CD4-positive, alpha-beta T cell treated with Interleukin-6 for 4 hours (primary cell): ENCODE measurements around the gene XXYLT1.
"Not testable (repeated sequence)": the region's sequence is repeated elsewhere in the genome, so short reads cannot be mapped to it uniquely, and the experiment has no call there.

Experiments used
- DNase-seq: peaks from one replicate; pipeline ENCODE4 v3.0.0-alpha.2; 2020; ENCODE audit warnings: mixed read lengths

The XXYLT1 gene

DNA sequence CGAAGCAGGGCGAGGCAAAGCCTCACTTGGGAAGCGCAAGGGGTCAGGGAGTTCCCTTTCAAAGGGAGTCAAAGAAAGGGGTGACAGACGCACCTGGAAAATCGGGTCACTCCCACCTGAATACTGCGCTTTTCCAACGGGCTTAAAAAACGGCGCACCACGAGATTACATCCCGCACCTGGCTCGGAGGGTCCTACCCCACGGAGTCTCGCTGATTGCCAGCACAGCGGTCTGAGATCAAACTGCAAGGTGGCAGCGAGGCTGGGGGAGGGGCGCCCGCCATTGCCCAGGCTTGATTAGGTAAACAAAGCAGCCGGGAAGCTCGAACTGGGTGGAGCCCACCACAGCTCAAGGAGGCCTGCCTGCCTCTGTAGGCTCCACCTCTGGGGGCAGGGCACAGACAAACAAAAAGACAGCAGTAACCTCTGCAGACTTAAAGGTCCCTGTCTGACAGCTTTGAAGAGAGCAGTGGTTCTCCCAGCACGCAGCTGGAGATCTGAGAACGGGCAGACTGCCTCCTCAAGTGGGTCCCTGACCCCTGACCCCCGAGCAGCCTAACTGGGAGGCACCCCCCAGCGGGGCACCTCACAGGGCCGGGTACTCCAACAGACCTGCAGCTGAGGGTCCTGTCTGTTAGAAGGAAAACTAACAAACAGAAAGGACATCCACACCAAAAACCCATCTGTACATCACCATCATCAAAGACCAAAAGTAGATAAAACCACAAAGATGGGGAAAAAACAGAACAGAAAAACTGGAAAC, 182.9 kb downstream of the XXYLT1 start:
- DNase-seq = not testable (repeated sequence)

DNA sequence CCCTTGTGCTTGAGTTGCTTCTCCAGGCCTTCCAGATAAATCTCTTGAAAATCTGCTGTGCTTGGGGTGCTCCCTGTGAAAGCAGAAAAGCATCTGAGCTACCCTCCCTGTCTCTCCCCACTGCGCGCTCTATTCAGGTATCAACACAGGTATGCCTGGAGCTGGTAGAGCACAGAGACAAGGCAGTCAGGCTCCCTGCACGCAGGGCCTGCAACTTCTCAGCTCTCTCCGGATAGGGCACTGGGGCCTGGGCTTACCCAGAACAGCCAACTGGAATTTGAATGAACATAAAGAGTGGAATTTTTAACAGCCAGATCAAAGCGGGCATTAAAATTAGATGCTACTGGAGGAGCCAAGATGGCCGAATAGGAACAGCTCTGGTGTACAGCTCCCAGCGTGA, 183.6 kb downstream of the XXYLT1 start:
- no peak for DNase-seq

DNA sequence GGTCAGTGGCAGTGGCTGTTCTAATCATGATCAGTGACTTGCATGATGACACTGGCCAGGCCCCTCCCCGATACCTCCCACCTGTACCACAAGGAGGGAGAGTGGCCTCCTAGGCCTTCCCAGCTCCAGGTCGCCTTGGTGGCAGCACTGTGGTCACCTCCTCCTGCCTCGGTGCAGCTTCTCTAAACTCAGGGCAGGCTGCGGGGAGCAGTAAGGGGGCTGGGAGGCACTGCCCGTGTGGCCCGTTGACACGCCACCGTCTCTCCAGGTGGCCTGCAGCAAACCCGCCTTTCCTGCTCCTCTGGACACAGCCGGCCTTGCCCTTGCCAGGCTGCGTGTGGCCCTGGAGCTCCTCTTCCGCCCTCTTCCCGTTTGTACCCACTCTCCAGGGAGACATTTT, 184.1 kb downstream of the XXYLT1 start:
- no peak for DNase-seq

DNA sequence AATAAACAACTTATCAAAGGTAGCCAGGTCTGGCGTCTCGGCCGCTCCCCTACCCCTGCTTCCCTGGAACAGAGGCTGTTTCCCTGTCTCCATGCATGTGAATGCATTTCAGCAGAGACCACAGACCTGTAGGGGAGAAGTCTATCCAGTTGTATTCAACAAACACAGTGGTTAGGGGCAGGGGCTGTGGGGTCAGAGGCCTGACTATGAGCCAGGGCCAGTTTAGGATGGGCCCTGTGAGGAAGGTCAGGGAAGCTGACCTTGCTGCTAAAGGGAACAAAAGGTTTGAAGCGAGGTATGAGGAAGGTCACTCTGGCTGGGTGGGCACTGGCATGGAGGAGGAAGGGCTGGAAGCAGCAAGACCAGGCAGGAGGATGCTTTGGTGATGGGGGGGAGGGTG, 184.6 kb downstream of the XXYLT1 start:
- no peak for DNase-seq

DNA sequence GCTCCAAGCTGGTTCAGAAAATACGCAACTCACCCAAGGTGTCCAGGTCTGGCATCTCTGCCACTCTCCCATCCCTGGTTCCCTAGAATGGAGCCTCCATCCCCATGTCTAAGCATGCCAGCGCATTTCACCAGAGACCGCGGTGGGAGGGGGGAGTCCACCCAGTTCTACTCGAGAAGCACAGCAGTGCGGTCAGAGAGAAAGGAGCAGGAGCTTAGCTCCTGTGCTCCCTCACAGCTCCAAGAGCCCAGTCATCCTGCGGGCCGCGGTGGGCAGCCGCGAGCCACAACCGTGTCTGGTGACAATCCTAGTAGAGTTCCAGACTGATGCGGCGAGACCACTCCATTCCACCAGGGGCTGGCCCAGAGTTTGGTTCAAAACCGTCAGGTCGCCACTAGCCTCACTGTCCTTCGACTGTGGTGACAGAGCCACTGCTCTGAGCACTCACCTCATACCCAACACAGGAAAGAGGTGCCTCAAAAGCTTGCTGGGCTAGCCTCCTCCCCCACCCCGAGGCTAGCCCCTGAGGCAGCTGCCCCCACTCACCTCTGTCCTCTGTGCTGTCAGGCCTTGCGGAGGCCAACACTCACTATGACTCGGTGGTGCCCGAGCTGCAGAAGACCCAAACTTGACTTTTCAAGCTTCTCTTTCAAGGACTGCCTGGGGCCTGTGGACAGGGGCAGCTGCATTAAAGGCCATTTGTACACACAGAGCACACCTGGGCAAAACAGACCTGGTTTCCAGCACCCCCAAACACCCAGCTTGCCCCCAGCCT, 185.4 kb downstream of the XXYLT1 start:
- no peak for DNase-seq

DNA sequence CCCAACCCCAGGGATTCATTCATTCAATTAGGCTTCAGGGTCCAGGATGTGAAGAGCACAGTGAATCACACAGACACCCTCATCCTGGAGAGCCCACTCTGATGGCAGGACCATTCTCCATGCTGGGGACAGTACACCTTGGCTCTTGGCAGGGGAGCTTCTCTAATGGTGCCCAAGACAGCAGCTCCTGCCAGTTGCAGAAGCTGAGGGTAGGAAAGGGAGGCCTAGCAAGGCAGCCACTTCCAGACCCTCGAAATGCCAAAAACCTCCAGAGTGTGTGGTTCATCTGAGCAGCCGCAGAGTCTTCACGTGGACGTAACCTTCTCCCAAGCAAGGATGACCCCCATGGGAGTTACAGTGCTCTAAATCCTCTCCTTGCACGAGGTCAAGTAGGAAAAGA, 186.2 kb downstream of the XXYLT1 start:
- DNase-seq = no peak

DNA sequence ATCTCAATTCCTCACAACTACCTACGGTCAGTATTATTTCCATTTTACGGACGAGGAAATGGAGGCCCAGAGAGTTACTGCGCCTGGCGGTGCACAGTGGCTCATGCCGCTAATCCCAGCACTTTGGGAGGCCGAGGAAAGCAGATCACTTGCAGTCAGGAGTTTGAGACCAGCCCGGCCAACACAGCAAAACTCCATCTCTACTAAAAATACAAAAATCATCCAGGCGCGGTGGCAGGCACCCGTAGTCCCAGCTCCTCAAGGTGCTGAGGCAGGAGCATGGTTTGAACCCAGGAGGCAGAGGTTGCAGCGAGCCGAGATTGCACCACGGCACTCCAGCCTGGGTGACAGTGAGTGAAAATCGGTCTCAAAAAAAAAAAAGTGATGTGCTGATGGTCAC, 187.3 kb downstream of the XXYLT1 start:
- DNase-seq = no peak

DNA sequence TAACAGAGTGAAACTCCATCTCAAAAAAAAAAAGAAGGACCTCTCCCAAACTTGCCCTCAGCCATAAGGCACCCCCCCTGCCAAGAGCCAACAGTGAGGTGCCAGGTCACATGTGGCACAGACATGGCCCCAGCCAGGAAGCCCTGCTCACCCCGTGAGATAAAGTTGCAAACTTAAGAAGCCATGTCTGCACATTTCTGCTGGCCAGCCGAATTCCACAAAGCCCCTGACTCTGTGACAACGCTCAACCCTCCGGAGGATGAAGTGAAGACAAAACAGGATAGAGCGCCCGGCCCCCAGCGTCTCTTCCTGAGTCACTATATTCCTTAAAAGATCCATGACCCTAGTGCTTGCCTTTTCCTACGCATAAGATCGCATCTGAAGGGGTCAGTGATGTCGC, 188.1 kb downstream of the XXYLT1 start:
- DNase-seq = no peak

DNA sequence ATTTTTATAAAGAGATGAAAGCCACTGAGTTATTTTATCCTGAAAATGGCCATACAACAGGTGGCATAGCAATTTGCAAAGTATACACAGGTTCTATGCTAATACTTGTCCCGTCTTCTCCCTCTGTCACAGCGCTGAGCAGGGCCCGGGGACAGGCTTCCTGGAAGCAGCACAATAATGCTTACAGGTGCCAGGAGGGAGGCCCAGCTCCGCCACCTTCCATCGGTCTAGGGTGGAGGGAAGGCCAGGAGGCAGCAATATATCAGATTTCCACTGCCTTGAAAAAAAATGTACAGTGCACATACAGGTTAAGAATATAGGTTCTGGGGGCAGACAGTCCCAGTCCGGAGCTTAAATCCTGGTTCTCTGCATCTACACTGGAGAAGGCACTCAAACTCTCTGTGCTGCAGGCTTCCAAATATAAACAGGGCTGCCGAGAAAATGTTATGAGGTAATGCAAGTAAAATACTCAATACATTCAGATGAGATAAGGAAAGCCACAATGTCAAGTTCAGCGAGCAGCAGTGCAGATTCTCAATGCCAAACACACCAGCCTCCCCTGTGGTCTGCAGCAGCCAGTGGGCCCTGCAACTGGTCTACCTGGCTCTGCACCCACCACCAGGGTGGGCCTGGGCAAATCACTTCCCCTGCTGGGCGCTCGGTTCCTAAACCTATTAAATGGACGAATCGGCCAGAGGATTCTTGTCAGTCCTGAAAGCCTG, 189.6 kb downstream of the XXYLT1 start:
- no peak for DNase-seq

DNA sequence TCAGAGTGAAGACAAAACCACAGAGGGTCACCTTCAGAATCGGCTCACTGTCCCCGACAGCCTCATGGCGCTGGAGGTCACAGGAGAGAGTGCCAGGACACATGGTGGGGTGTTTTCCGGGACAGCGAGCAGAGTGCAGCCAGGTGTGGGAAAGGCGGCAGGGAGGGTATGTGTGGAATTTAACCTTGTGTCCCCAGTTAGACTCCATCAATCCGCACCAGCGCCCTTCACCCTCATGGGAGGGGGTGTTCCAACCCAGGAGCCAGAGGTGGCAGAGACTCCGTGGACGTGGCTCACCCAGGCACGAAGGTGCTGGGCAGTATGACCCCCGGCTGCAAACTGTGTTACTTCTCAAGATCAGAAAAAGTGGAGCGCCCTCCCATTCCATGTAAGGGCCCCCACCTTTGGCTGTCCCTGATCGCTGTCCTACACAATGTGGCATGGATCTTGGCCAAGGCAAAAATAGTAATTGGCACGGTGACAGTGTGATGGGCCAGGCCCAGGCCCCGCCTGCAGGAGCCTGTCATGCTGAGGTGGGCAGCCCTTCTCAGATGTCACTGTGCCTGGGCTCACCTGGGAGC, 190.3 kb downstream of the XXYLT1 start:
- DNase-seq = no peak

DNA sequence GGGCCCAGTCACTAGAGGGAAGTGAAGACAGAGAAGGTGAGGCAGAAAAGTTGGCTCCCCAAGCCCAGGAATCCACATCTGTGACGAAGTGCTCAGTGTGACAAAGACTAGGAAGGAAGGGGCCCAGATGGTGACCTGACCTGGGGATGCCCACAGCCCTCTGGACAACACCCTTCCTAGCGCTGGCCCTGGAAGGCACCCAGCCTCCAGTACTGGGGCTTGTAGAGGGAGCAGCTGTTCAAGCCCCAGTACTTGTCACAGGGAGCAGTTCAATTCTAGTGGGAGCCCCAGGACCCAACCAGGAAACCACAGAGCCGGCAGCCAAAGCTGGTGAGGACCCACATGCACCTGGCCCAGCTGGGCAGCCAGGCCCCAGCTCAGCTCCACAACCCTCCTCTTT, 190.8 kb downstream of the XXYLT1 start:
- DNase-seq = no peak

DNA sequence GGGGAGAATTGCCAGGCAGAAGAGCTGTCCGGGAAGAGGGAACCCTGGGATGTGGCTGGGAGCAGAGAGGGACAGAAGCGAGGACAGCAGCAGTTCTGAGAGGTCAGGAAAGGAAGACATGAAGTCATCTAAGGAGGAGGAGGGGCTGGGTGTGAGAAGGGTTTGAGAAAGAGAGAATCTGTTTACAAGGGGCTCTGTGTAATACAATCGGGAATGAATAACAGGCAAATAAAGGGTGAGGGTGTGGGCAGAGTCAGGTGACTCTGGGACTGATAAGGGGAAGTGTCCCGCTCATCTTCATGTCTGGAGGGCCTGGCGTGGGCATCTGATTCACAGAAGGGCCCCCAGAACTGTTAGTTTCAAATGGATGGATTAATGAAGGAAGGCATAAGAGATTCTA, 191.3 kb downstream of the XXYLT1 start:
- no peak for DNase-seq

DNA sequence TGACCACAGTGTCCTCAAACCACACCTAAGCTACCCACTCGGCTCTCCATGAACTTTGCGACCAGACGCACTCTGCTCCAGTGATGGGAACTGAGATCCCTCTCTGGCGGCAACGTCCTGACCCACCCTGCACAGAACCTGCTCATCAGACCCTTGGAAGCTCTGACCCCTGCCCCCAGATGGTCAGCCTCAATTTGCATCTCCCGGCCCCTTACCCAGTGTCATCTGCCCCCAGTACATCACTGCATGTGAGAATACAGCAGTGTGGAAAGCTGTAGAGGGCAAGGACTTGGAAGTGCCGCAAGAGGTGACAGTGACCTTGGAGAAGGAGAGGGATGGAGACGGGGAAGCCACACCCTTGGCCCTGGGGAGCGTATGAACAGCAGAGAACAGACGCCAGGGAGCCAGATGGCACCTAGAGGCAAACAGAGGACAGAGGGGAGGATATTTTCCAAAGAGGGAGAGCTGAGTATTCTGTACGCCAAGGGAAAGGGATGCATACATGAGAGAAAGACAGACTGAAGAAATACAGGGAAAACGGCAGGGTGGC, 192.0 kb downstream of the XXYLT1 start:
- no peak for DNase-seq

DNA sequence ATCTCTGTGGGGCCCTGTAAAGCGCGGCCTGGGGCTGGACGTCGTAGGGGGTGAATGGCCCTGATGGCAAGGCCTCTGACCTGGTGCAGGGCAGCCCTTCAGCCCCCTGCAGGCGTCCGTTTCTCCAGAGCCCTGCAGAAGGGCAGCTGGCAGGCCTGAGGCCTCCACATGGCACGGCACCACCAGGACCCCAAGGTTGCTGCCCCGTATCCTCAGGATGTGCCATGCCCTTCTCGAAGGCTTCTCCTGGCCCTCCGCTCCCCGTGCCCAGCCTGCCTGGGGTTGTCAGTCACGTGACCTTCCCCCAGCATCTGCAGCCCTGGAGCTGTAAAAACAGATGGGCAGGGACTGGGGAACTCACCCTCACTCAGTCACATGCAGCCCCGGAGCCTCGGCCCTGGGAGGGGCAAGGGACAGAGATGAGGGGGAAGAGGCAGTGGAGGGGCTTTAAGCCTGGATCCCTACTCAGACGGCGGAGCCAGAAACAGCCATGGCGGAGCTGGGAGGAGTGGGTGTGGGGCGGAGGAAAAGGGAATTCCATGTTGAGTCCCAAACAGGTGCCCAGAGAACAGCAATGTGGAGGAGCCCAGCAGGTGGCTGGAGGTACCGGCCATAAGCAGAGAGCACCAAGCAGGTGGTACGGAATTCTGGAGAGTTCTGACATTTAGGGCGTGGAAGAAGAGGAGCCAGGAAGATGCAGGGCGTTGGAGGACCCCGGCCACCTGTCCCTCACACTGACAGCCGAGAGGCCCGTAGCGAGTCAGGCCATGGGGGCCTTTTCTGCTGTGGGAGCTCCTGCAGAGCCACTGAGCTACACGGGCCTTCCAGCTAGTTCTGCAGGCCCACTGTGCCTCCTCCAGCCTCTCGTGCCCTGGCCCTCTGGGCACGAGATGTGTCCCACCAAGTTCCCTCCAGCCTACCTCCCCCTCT, 193.1 kb downstream of the XXYLT1 start:
- DNase-seq = no peak

DNA sequence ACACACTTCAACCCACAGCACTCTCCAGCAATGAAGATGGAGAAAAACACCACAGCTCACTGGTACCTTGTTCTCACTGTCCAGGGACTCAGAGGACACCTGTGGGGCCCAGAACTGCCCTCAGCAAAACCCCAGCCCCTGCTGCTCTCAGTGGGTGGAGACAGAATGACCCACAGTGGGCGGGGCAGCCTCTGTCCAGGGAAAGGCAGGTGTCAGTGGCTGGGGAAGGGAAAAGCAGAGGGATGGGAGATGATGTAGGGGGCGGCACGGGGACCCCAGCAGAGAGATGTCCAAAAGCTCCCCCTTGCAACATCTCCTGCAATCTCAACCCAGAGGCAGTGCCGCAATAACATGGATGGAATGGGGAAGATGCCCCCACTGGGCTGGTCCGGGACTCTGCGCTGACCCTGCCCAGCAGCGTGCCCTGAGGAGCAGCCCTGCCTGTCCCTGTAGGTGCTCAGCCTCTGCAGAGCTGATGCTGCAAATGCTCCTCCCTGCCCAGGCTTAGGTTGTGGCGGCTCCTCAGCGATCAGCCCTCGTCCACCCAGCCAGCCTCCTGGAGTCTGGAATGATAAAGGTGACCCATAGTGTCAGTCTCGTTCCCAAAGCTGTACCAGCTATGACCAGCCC, 193.9 kb downstream of the XXYLT1 start:
- DNase-seq = no peak

DNA sequence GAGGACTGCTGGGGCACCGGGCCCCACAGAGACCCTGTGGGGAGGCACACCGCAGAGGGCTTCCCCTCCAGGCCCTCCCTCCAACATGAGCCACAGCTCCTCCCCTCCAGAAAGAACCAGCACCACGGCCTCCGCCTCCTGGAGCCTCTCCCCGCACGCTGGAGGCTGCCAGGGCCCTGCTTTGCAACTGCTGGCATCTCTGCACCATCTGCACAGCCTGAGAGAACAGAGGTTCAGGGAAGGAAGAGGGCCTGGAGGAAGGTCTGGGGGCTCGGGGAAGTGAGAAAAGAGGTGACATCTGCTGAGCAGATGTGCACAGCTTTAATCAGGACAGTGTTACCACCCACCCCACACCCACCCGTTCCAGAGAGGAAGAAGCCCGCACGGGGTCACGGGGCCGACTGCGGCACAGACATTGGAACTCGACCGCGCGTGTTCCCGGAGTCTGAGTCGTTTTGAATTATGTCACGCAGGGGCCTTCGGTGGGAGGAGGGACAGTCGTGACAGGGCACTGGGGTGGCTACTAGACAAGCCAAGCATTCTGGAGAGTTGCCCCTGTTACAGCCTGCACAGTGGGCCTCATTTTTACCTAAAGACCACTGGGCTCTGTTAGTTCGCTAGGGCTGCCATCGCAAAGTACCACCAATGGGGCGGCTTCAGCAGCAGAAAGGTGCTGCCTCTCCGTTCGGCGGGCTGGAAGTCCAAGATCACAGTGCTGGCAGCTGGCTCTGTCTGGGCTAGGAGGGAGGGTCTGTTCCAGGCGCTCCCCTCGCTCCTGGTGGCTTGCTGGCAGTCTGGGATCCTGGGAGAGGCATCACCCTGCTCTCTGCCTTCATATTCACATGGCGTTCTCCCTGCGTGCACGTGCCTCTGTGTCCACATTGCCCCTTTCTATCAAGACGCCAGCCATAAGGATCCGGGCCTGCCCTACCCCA, 194.8 kb downstream of the XXYLT1 start:
- no peak for DNase-seq

DNA sequence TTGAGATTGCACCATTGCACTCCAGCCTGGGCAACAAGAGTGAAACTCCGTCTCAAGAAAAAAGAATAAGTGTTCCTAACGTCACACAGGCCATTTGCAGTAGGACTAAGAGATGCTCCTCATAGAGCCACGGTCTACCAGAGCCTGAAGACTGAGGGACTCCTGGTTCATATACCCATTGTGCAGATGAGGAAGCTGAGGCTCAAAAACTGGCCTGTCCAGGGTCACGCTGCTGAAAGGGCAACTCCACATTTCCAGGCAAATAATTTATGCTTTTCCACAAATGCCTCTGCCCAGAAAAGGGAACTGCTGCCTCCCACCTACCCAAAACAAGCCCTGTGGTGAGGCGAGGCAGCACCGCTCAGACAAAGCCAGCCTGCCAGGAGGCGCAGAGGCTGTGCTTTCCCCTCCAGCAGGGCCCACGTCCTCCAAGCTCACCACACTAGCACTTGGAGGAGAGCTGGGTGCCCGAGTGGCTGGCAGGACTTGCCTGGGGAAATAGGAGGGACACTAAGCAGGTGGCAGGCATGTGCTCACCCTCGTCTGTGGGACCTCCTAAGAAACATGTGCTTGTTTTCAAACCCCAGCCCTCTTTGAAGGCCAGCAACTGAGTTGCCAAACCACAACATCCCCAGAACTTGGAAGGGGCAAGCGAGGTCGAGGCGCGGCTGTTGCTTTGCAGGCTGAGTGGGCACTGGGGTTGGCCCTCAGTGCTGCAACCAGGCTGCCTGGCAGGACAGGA, 195.6 kb downstream of the XXYLT1 start:
- no peak for DNase-seq

DNA sequence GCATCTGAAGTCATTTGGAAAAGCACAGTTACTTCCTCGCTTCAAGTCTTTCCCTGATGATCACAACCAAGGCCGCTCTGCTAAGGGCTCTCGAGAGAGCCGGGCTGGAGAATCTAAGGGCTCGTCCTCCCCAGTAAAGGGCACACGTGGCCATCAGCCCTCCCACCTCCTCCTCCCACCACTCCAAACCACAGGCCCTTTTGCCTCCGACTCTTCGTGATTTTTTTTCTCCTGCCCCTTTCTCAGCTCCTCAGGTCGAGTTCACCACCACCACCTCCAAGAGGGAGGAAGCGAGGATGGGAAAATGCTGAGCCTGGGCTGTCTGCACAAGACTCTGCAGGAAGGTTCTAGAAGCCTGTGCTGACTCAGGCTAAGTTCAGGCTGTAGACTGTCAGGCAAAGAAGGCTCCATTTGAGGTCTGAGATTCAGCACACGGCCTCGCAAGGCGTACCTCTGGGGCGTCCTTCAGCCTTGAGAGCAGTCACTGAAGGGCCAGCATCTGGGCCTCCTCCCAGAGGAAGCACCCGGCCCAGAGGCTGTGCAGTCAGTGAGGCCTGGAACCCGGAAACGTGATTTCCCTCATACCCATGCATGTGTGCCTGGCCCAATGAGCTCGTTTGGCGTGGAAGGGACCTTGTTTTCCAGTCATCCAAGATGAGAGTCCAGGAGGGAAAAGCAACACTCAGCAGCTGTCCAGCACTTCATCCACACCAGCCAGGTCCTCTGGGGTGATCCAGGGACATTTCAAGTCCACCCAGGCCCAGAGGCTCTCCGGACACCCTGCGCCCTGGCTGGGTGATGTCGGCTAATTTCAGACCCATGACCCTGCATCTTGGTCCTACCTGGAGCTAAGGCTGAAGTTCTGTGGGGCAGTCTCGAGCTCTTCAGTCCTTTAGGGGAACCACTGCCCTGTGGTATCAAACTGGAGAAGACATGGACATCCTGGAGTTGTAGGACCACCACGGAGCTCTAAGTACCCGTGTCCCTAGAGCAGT, 196.8 kb downstream of the XXYLT1 start:
- no peak for DNase-seq
